Body of pancreas (tissue), 4 donors: ENCODE results near the gene IL1RAPL2. TPM values are rescaled to one million over a fixed set of nuclear protein-coding genes. Genes with fewer than 3 reads are reported as not detected.

Experiments
- ATAC-seq: fragments of 150-250 bp; one replicate; pipeline ENCODE4 v1.9.1; 2016
- DNase-seq, 4 donors: peaks; one replicate each; pipeline ENCODE4 v3.0.0-alpha.2; 2019
- H3K27ac ChIP-seq, 4 donors: fragments of 200-600 bp; sonication (generic); 1 replicate in 3 of 4; 2 replicates in 1 of 4; pipeline versions ENCODE4 v1.5.1 to v1.6.1; 2016 to 2019; ENCODE audit warnings: mild to moderate bottlenecking in 1 of 4, mixed read lengths in 1 of 4, moderate library complexity in 1 of 4
- H3K27me3 ChIP-seq, 2 donors: fragments of 200-600 bp; sonication (generic); one replicate each; pipeline ENCODE4 v1.6.0; 2016; ENCODE audit warnings: mild to moderate bottlenecking in 1 of 2
- H3K36me3 ChIP-seq, 2 donors: fragments of 200-600 bp; sonication (generic); replicated peaks in 1 of 2; 2 replicates each; pipeline ENCODE4 v1.5.1; 2016; ENCODE audit warnings: low read depth in 2 of 2; ENCODE audit not compliant: insufficient read depth in 1 of 2
- H3K4me1 ChIP-seq: fragments of 200-600 bp; sonication (generic); one replicate; pipeline ENCODE4 v1.6.0; 2016
- H3K4me3 ChIP-seq, 2 donors: fragments of 200-600 bp; sonication (generic); 1 replicate in 1 of 2; 2 replicates in 1 of 2; pipeline ENCODE4 v1.5.1; 2016 to 2019
- H3K9me3 ChIP-seq, 3 donors: fragments of 200-600 bp; sonication (generic); 1 replicate in 2 of 3; 2 replicates in 1 of 3; pipeline ENCODE4 v1.5.1; 2016
- POLR2A ChIP-seq, 3 donors: fragments of 450-650 bp; IDR thresholded peaks; one replicate each; pipeline ENCODE4 v1.6.1; 2016; ENCODE audit warnings: antibody characterized with exemption in 3 of 3, mild to moderate bottlenecking in 2 of 3
- WGBS, 2 donors: methylation state at CpG; one replicate each; pipeline ENCODE4 v1.1.5; 2017; 5-methylcytosine and 5-hydroxymethylcytosine counted together
- intact Hi-C: fragments of 100-400 bp; cut with DNase I; formaldehyde crosslinking; loops from one replicate; pipeline ENCODE4 v1.15.1; 2023
- total RNA-seq, 2 donors: library from RNA; depleted of rRNA; stranded (reverse); fragments of >200 nt; gene quantifications; one replicate each; pipeline ENCODE4 v1.1.0, GENCODE V29; 2016
- TF ChIP-seq, protein P1 (sequence below), 7 experiments: fragments of 450-650 bp in 4 of 7; fragments of 200-600 bp in 3 of 7; sonication (generic) in 3 of 7; IDR thresholded peaks; one replicate each; pipeline ENCODE4 v1.5.1; 2016 to 2019; ENCODE audit warnings: antibody characterized with exemption in 7 of 7

The IL1RAPL2 gene
- total RNA-seq, 2 donors from 2014 or later: not detected

GRCh38 chrX:105297041-105297440, 731.0 kb downstream of the IL1RAPL2 start:
- no peak overlapping the region for H3K27ac ChIP-seq
- no peaks in the 10 kb centered on the region for H3K27me3 ChIP-seq
- no peak overlapping the region for H3K4me3 ChIP-seq
- H3K4me1 ChIP-seq: no peaks in the 10 kb centered on the region
- no peaks in the 10 kb centered on the region for H3K36me3 ChIP-seq
- no peaks in the 10 kb centered on the region for H3K9me3 ChIP-seq
- 62 to 67% methylated on average over 3 of the region's 3 CpGs for WGBS, 2 donors
- TF ChIP-seq, protein P1, sequence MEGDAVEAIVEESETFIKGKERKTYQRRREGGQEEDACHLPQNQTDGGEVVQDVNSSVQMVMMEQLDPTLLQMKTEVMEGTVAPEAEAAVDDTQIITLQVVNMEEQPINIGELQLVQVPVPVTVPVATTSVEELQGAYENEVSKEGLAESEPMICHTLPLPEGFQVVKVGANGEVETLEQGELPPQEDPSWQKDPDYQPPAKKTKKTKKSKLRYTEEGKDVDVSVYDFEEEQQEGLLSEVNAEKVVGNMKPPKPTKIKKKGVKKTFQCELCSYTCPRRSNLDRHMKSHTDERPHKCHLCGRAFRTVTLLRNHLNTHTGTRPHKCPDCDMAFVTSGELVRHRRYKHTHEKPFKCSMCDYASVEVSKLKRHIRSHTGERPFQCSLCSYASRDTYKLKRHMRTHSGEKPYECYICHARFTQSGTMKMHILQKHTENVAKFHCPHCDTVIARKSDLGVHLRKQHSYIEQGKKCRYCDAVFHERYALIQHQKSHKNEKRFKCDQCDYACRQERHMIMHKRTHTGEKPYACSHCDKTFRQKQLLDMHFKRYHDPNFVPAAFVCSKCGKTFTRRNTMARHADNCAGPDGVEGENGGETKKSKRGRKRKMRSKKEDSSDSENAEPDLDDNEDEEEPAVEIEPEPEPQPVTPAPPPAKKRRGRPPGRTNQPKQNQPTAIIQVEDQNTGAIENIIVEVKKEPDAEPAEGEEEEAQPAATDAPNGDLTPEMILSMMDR (IDR thresholded peaks at IDR 0.05): no peak
- TF ChIP-seq POLR2A (IDR thresholded peaks at IDR 0.05): no peak
- ATAC-seq: no peak
- intact Hi-C loops: no loop called here
- DNase-seq: no peak

GRCh38 chrX:105299286-105299685, 733.3 kb downstream of the IL1RAPL2 start:
- intact Hi-C loops: no loop called here
- ATAC-seq (no peak), DNase-seq (no peak)
- Histone ChIP-seq H3K4me3 (no peak overlapping the region), H3K9me3 (no peaks in the 10 kb centered on the region), H3K27ac (no peak overlapping the region), H3K27me3 (no peaks in the 10 kb centered on the region), H3K4me1 (no peaks in the 10 kb centered on the region), H3K36me3 (no peaks in the 10 kb centered on the region)
- 57 to 80% methylated on average over 1 of the region's 1 CpG for WGBS, 2 donors
- TF ChIP-seq POLR2A (IDR thresholded peaks at IDR 0.05): no peak
- TF ChIP-seq, protein P1 (IDR thresholded peaks at IDR 0.05): no peak

- no peaks in the 10 kb centered on the region for H3K27me3 ChIP-seq
- intact Hi-C loops: no loop called here
- no peak overlapping the region for H3K4me3 ChIP-seq
- ATAC-seq (no peak), DNase-seq (no peak)
- no peaks in the 10 kb centered on the region for H3K9me3 ChIP-seq
- H3K4me1 ChIP-seq: no peaks in the 10 kb centered on the region
- no peaks in the 10 kb centered on the region for H3K36me3 ChIP-seq
- H3K27ac ChIP-seq: no peak overlapping the region
- TF ChIP-seq, protein P1 (IDR thresholded peaks at IDR 0.05): no peak
- TF ChIP-seq POLR2A (IDR thresholded peaks at IDR 0.05): no peak
- 69 to 91% methylated on average over 1 of the region's 1 CpG for WGBS, 2 donors
These were observed 736.2 kb downstream of the IL1RAPL2 start for GRCh38 chrX:105302246-105302645.

DNA sequence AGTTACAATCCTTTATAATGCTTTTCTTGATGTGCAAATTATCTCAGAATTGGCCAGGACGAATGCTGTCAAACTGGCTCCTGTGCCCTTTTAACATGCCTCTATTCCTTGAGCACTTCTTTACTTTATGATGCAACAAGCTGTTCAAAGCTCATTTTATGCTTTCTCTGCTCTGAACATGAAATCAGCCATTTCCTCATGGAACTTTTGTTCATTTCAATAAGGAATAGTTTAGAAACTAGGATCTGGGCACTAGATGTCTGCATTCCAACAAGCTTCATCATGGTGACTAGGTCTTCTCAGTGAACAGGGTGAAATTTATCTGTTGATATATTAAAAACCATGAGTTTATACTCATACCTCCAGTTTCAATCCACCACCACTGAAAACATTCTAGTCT, 741.8 kb downstream of the IL1RAPL2 start:
- H3K4me3 ChIP-seq: no peak overlapping the region
- ATAC-seq (no peak), DNase-seq (no peak)
- intact Hi-C loops: no loop called here
- no peaks in the 10 kb centered on the region for H3K4me1 ChIP-seq
- WGBS, 2 donors: 7 to 50% methylated on average over 1 of the region's 1 CpG
- TF ChIP-seq, protein P1 (IDR thresholded peaks at IDR 0.05): no peak
- no peak for TF ChIP-seq POLR2A (IDR thresholded peaks at IDR 0.05)
- H3K27ac ChIP-seq: no peak overlapping the region
- no peaks in the 10 kb centered on the region for H3K27me3 ChIP-seq
- no peaks in the 10 kb centered on the region for H3K36me3 ChIP-seq
- no peaks in the 10 kb centered on the region for H3K9me3 ChIP-seq

GRCh38 chrX:105313596-105313995, 747.6 kb downstream of the IL1RAPL2 start:
- Histone ChIP-seq H3K36me3 (no peaks in the 10 kb centered on the region), H3K27ac (no peak overlapping the region), H3K4me3 (no peak overlapping the region), H3K4me1 (no peaks in the 10 kb centered on the region), H3K9me3 (no peaks in the 10 kb centered on the region), H3K27me3 (no peaks in the 10 kb centered on the region)
- TF ChIP-seq POLR2A (IDR thresholded peaks at IDR 0.05): no peak
- TF ChIP-seq, protein P1 (IDR thresholded peaks at IDR 0.05): no peak
- WGBS, 2 donors: 33 to 40% methylated on average over 1 of the region's 1 CpG
- no peak for ATAC-seq
- intact Hi-C loops: no loop called here
- no peak for DNase-seq
